ENCODE data around the gene MND1. TPM values are rescaled to one million over a fixed set of nuclear protein-coding genes. Genes with fewer than 3 reads are reported as not detected.
A peak's percentile ranks its signal among the peaks of the same experiment; 100 is the strongest.

Gene MND1
- total RNA-seq, 2 experiments from 2014 or later = 59.4 to 101 TPM

GRCh38 chr4:153433754-153434105, 89.2 kb downstream of the MND1 start:
- Histone ChIP-seq H3K4me2 (ENCODE audit: low read length) (peak overlapping the region; percentile 97), H3K36me3 (ENCODE audit: insufficient read depth, low read length) (no peaks in the 10 kb centered on the region), H2AFZ (ENCODE audit: low read length) (peak overlapping the region; percentile 50; the same call in 1 of the 2 replicates), H3K79me2 (ENCODE audit: insufficient read depth, low read depth, low read length) (peaks cover 42% of the 10 kb centered on the region; the same call in 1 of the 2 replicates), H3K9me3 (ENCODE audit: low read length) (no peaks in the 10 kb centered on the region), H4K20me1 (ENCODE audit: insufficient read depth, low read length) (no peaks in the 10 kb centered on the region), H3K27ac (ENCODE audit: low read depth, low read length, poor library complexity, severe bottlenecking) (peak overlapping the region; percentile 94), H3K4me3 (ENCODE audit: low read depth, low read length, poor library complexity, severe bottlenecking) (peak overlapping the region; percentile 60), H3K9me2 (ENCODE audit: insufficient read depth, low read length) (no peaks in the 10 kb centered on the region), H3K4me1 (ENCODE audit: insufficient read depth, low read length, poor library complexity, severe bottlenecking) (peaks cover 99% of the 10 kb centered on the region)
- BruUV-seq (replicated peaks) = no TSS peak
- POLR2A ChIA-PET = interaction anchor here (0.7 to 5.2 kb wide), 8 partner anchors 9 to 210 kb away, joined by 3 to 60 read pairs (median 6); partner anchors contain the start of genes MND1 and TMEM131L
- no peak for DNase-seq (ENCODE audit: low spot score)
- TF ChIP-seq EZH2phosphoT487 (IDR thresholded peaks at IDR 0.05; ENCODE audit: borderline replicate concordance, low read depth, low read length) = no peak
- TF ChIP-seq, protein P1, sequence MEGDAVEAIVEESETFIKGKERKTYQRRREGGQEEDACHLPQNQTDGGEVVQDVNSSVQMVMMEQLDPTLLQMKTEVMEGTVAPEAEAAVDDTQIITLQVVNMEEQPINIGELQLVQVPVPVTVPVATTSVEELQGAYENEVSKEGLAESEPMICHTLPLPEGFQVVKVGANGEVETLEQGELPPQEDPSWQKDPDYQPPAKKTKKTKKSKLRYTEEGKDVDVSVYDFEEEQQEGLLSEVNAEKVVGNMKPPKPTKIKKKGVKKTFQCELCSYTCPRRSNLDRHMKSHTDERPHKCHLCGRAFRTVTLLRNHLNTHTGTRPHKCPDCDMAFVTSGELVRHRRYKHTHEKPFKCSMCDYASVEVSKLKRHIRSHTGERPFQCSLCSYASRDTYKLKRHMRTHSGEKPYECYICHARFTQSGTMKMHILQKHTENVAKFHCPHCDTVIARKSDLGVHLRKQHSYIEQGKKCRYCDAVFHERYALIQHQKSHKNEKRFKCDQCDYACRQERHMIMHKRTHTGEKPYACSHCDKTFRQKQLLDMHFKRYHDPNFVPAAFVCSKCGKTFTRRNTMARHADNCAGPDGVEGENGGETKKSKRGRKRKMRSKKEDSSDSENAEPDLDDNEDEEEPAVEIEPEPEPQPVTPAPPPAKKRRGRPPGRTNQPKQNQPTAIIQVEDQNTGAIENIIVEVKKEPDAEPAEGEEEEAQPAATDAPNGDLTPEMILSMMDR (conservative IDR thresholded peaks at IDR 0.05; ENCODE audit: low read length) = no peak
- CTCF ChIA-PET (ENCODE audit: unreplicated experiment) = interaction anchor here (1.1 to 1.4 kb wide), 2 partner anchors 32 to 140 kb away, joined by 3 to 4 read pairs; no protein-coding TSS in a partner anchor
- intact Hi-C loops (cut with micrococcal nuclease; ENCODE audit: unreplicated experiment) = loop anchor here (1.0 to 5.0 kb wide), 5 partner anchors 34 to 209 kb away; partner anchors contain the start of gene MND1

- peak; percentile 38 for DNase-seq (ENCODE audit: low spot score)
- ChIA-PET POLR2A (interaction anchor here (0.6 to 5.2 kb wide), 9 partner anchors 8 to 137 kb away, joined by 3 to 60 read pairs (median 5); partner anchors contain the start of genes MND1 and TMEM131L), CTCF (ENCODE audit: unreplicated experiment) (interaction anchor here (0.5 to 1.1 kb wide), 2 partner anchors 31 to 35 kb away, joined by 3 read pairs; no protein-coding TSS in a partner anchor)
- Histone ChIP-seq H3K4me3 (ENCODE audit: low read depth, low read length, poor library complexity, severe bottlenecking) (peak overlapping the region; percentile 60), H2AFZ (ENCODE audit: low read length) (peak overlapping the region; percentile 50; the same call in 1 of the 2 replicates), H4K20me1 (ENCODE audit: insufficient read depth, low read length) (no peaks in the 10 kb centered on the region), H3K9me3 (ENCODE audit: low read length) (no peaks in the 10 kb centered on the region), H3K4me1 (ENCODE audit: insufficient read depth, low read length, poor library complexity, severe bottlenecking) (peaks cover 98% of the 10 kb centered on the region), H3K9me2 (ENCODE audit: insufficient read depth, low read length) (no peaks in the 10 kb centered on the region), H3K27ac (ENCODE audit: low read depth, low read length, poor library complexity, severe bottlenecking) (peak overlapping the region; percentile 94), H3K79me2 (ENCODE audit: insufficient read depth, low read depth, low read length) (peaks cover 42% of the 10 kb centered on the region; the same call in 1 of the 2 replicates), H3K4me2 (ENCODE audit: low read length) (peak overlapping the region; percentile 97), H3K36me3 (ENCODE audit: insufficient read depth, low read length) (no peaks in the 10 kb centered on the region)
- no peak for TF ChIP-seq EZH2phosphoT487 (IDR thresholded peaks at IDR 0.05; ENCODE audit: borderline replicate concordance, low read depth, low read length)
- TF ChIP-seq, protein P1 (conservative IDR thresholded peaks at IDR 0.05; ENCODE audit: low read length) = no peak
- intact Hi-C loops (cut with micrococcal nuclease; ENCODE audit: unreplicated experiment) = loop anchor here (5.0 kb wide), 1 partner anchor 88 kb away; no protein-coding TSS in a partner anchor
- no TSS peak for BruUV-seq (replicated peaks)
Observed at GRCh38 chr4:153434190-153434589, 89.7 kb downstream of the MND1 start.

Data from OCI-LY7 (cell line).